Uterus (tissue), 2 donors: Measurements from ENCODE around the gene EYS.

ENCODE experiments used
- POLR2A ChIP-seq, 2 donors: fragments of 450-650 bp; IDR thresholded peaks; one replicate each; pipeline ENCODE4 v1.6.1; 2016; ENCODE audit warnings: antibody characterized with exemption in 2 of 2, mild to moderate bottlenecking in 1 of 2, moderate library complexity in 1 of 2
- TF ChIP-seq, protein P1 (sequence below), 4 experiments: fragments of 200-600 bp in 2 of 4; fragments of 450-650 bp in 2 of 4; sonication (generic) in 2 of 4; IDR thresholded peaks; one replicate each; pipeline ENCODE4 v1.5.1; 2016 to 2019; ENCODE audit warnings: antibody characterized with exemption in 4 of 4, mild to moderate bottlenecking in 2 of 4, moderate library complexity in 1 of 4

DNA sequence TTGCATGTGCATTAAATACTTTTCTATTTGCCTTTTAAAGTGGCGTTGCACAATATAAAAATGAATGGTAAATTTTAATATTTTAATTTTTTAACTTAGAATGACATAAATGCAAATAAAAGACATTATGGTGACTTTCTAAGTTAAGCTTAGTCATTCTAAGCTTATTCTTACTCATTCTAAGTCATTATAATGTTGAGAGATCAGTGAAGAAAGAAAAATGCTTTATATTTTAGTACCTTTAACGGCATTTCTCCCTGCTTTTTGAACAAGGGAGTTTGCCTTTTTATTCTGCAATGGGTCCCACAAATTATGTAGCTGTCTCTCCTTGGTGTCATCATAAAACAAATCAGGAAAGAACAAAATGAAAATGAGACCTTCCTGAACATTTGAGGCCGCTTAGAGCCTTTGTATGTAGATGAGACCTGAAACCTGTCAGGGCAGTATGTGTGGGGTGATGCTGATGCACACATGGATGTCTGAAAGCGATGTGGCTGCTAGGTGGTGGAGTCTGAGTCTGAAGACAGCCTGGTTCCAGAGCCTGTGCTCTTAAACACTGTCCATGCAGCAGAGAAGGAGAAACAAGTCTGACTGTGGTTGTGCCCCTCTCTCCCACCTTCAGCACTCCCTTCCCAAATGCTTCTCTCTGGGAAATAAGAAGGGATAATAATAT is 1913.4 kb downstream of the EYS start:
- TF ChIP-seq, protein P1, sequence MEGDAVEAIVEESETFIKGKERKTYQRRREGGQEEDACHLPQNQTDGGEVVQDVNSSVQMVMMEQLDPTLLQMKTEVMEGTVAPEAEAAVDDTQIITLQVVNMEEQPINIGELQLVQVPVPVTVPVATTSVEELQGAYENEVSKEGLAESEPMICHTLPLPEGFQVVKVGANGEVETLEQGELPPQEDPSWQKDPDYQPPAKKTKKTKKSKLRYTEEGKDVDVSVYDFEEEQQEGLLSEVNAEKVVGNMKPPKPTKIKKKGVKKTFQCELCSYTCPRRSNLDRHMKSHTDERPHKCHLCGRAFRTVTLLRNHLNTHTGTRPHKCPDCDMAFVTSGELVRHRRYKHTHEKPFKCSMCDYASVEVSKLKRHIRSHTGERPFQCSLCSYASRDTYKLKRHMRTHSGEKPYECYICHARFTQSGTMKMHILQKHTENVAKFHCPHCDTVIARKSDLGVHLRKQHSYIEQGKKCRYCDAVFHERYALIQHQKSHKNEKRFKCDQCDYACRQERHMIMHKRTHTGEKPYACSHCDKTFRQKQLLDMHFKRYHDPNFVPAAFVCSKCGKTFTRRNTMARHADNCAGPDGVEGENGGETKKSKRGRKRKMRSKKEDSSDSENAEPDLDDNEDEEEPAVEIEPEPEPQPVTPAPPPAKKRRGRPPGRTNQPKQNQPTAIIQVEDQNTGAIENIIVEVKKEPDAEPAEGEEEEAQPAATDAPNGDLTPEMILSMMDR (IDR thresholded peaks at IDR 0.05): no peak
- TF ChIP-seq POLR2A (IDR thresholded peaks at IDR 0.05): no peak
